Fibroblast of lung (primary cell): ENCODE data around the gene ASB3.

Experiments used
- EZH2 ChIP-seq: IDR thresholded peaks from 2 replicates; pipeline ENCODE4 v1.5.1; 2012; ENCODE audit warnings: low read length, control low read depth, mild to moderate bottlenecking; ENCODE audit errors: missing control alignments
- TF ChIP-seq, protein P1 (sequence below), 2 donors: IDR thresholded peaks in 1 of 2; conservative IDR thresholded peaks in 1 of 2; 1 replicate in 1 of 2; 2 replicates in 1 of 2; pipeline ENCODE4 v1.5.1; 2011 to 2012; ENCODE audit warnings: low read length in 2 of 2, control low read depth in 1 of 2, inconsistent platforms in 1 of 2, low read depth in 1 of 2, mild to moderate bottlenecking in 1 of 2

- no peak for TF ChIP-seq EZH2
- TF ChIP-seq, protein P1, sequence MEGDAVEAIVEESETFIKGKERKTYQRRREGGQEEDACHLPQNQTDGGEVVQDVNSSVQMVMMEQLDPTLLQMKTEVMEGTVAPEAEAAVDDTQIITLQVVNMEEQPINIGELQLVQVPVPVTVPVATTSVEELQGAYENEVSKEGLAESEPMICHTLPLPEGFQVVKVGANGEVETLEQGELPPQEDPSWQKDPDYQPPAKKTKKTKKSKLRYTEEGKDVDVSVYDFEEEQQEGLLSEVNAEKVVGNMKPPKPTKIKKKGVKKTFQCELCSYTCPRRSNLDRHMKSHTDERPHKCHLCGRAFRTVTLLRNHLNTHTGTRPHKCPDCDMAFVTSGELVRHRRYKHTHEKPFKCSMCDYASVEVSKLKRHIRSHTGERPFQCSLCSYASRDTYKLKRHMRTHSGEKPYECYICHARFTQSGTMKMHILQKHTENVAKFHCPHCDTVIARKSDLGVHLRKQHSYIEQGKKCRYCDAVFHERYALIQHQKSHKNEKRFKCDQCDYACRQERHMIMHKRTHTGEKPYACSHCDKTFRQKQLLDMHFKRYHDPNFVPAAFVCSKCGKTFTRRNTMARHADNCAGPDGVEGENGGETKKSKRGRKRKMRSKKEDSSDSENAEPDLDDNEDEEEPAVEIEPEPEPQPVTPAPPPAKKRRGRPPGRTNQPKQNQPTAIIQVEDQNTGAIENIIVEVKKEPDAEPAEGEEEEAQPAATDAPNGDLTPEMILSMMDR (conservative IDR thresholded peaks at IDR 0.05 in 1 of 2, IDR thresholded peaks at IDR 0.05 in 1 of 2; ENCODE audit: low read depth in 1 of 2, low read length in 2 of 2) = no peak
Measured at GRCh38 chr2:53801547-53801946, 14.8 kb upstream of the ASB3 start.
